ENCODE measurements around the gene NMS. TPM values are rescaled to one million over a fixed set of nuclear protein-coding genes. Genes with fewer than 3 reads are reported as not detected.

The NMS gene
- total and polyA plus RNA-seq, 4 donors, result not detected

GRCh38 chr2:100476606-100477005, 6.3 kb downstream of the NMS start:
- 90 to 91% methylated on average over 8 of the region's 8 CpGs for WGBS, 2 donors
- no peak overlapping the region for H3K27ac ChIP-seq (ENCODE audit: low read depth in 1 of 2, low read length in 1 of 2)

GRCh38 chr2:100482741-100483140, 12.5 kb downstream of the NMS start:
- Histone ChIP-seq H3K4me1 (ENCODE audit: control insufficient read depth in 5 of 5, insufficient read depth in 5 of 5, low read length in 5 of 5) (no peaks in the 10 kb centered on the region), H3K4me3 (no peak overlapping the region), H3K27ac (ENCODE audit: low read depth in 1 of 2, low read length in 1 of 2) (no peak overlapping the region), H3K27me3 (ENCODE audit: control insufficient read depth in 3 of 3, insufficient read depth in 3 of 3, low read length in 2 of 3) (peaks cover 0 to 2% (median 0%) of the 10 kb centered on the region in 3 donors), H3K9ac (ENCODE audit: insufficient read depth in 1 of 2, low read length in 2 of 2) (no peak overlapping the region), H3K9me3 (ENCODE audit: control insufficient read depth in 4 of 4, insufficient read depth in 3 of 4, low read length in 3 of 4) (no peaks in the 10 kb centered on the region), H3K36me3 (ENCODE audit: control insufficient read depth in 4 of 4, insufficient read depth in 4 of 4, low read length in 4 of 4) (no peaks in the 10 kb centered on the region)
- no peak for ATAC-seq (ENCODE audit: insufficient read depth, low FRiP score)
- 73 to 76% methylated on average over 4 of the region's 4 CpGs for WGBS, 2 donors
- TF ChIP-seq, protein P1, sequence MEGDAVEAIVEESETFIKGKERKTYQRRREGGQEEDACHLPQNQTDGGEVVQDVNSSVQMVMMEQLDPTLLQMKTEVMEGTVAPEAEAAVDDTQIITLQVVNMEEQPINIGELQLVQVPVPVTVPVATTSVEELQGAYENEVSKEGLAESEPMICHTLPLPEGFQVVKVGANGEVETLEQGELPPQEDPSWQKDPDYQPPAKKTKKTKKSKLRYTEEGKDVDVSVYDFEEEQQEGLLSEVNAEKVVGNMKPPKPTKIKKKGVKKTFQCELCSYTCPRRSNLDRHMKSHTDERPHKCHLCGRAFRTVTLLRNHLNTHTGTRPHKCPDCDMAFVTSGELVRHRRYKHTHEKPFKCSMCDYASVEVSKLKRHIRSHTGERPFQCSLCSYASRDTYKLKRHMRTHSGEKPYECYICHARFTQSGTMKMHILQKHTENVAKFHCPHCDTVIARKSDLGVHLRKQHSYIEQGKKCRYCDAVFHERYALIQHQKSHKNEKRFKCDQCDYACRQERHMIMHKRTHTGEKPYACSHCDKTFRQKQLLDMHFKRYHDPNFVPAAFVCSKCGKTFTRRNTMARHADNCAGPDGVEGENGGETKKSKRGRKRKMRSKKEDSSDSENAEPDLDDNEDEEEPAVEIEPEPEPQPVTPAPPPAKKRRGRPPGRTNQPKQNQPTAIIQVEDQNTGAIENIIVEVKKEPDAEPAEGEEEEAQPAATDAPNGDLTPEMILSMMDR (IDR thresholded peaks at IDR 0.05; ENCODE audit: control extremely low read depth, extremely low read depth), result no peak
- no peak for DNase-seq

More at GRCh38 chr2:100476606-100477005, 6.3 kb downstream of the NMS start:
- Histone ChIP-seq H3K36me3 (ENCODE audit: control insufficient read depth in 4 of 4, insufficient read depth in 4 of 4, low read length in 4 of 4) (no peaks in the 10 kb centered on the region), H3K27me3 (ENCODE audit: control insufficient read depth in 3 of 3, insufficient read depth in 3 of 3, low read length in 2 of 3) (peaks cover 0 to 4% (median 0%) of the 10 kb centered on the region in 3 donors), H3K9me3 (ENCODE audit: control insufficient read depth in 4 of 4, insufficient read depth in 3 of 4, low read length in 3 of 4) (no peaks in the 10 kb centered on the region), H3K9ac (ENCODE audit: insufficient read depth in 1 of 2, low read length in 2 of 2) (no peak overlapping the region), H3K4me1 (ENCODE audit: control insufficient read depth in 5 of 5, insufficient read depth in 5 of 5, low read length in 5 of 5) (no peaks in the 10 kb centered on the region), H3K4me3 (no peak overlapping the region)
- no peak for ATAC-seq (ENCODE audit: insufficient read depth, low FRiP score)
- DNase-seq, result no peak
- TF ChIP-seq, protein P1 (IDR thresholded peaks at IDR 0.05; ENCODE audit: control extremely low read depth, extremely low read depth), result no peak

- H3K9ac ChIP-seq (ENCODE audit: insufficient read depth in 1 of 2, low read length in 2 of 2), result no peak overlapping the region
- H3K9me3 ChIP-seq (ENCODE audit: control insufficient read depth in 4 of 4, insufficient read depth in 3 of 4, low read length in 3 of 4), result no peaks in the 10 kb centered on the region
- no peaks in the 10 kb centered on the region for H3K36me3 ChIP-seq (ENCODE audit: control insufficient read depth in 4 of 4, insufficient read depth in 4 of 4, low read length in 4 of 4)
- WGBS, 2 donors, result 57 to 72% methylated on average over 5 of the region's 5 CpGs
- ATAC-seq (ENCODE audit: insufficient read depth, low FRiP score) (no peak), DNase-seq (peak in 2 of 3 donors; percentile 23 to 53)
- H3K27ac ChIP-seq (ENCODE audit: low read depth in 1 of 2, low read length in 1 of 2), result no peak overlapping the region
- no peak overlapping the region for H3K4me3 ChIP-seq
- TF ChIP-seq, protein P1 (IDR thresholded peaks at IDR 0.05; ENCODE audit: control extremely low read depth, extremely low read depth), result no peak
- H3K27me3 ChIP-seq (ENCODE audit: control insufficient read depth in 3 of 3, insufficient read depth in 3 of 3, low read length in 2 of 3), result peaks cover 0 to 2% (median 0%) of the 10 kb centered on the region in 3 donors
- H3K4me1 ChIP-seq (ENCODE audit: control insufficient read depth in 5 of 5, insufficient read depth in 5 of 5, low read length in 5 of 5), result no peaks in the 10 kb centered on the region
These were observed 13.6 kb downstream of the NMS start for GRCh38 chr2:100483895-100484294.

DNA sequence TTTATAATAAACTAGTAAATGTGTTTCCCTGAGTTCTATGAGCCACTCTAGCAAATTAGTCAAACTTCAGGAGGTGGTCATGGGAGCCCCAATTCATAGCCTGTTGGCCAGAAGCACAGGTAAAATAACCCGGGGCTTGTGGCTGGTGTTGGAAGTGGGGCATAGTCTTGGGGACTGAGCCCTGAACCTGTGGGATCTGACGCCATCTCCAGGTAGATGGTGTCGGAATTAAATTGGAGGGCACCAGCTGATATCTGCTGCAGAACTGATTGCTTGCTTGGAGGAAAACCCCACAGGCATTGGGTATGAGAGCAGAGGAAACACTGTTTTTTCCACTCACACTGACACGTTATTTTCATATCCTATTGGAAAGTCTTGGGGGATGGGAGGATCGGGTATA, 14.1 kb downstream of the NMS start:
- H3K9ac ChIP-seq (ENCODE audit: insufficient read depth in 1 of 2, low read length in 2 of 2), result no peak overlapping the region
- no peak for ATAC-seq (ENCODE audit: insufficient read depth, low FRiP score)
- TF ChIP-seq, protein P1 (IDR thresholded peaks at IDR 0.05; ENCODE audit: control extremely low read depth, extremely low read depth), result no peak
- H3K27ac ChIP-seq (ENCODE audit: low read depth in 1 of 2, low read length in 1 of 2), result no peak overlapping the region
- no peak overlapping the region for H3K4me3 ChIP-seq
- no peaks in the 10 kb centered on the region for H3K9me3 ChIP-seq (ENCODE audit: control insufficient read depth in 4 of 4, insufficient read depth in 3 of 4, low read length in 3 of 4)
- H3K36me3 ChIP-seq (ENCODE audit: control insufficient read depth in 4 of 4, insufficient read depth in 4 of 4, low read length in 4 of 4), result no peaks in the 10 kb centered on the region
- peaks cover 0 to 2% (median 0%) of the 10 kb centered on the region in 3 donors for H3K27me3 ChIP-seq (ENCODE audit: control insufficient read depth in 3 of 3, insufficient read depth in 3 of 3, low read length in 2 of 3)
- H3K4me1 ChIP-seq (ENCODE audit: control insufficient read depth in 5 of 5, insufficient read depth in 5 of 5, low read length in 5 of 5), result no peaks in the 10 kb centered on the region
- no peak for DNase-seq
- 77 to 78% methylated on average over 5 of the region's 5 CpGs for WGBS, 2 donors
